Effector memory CD4-positive, alpha-beta T cell (primary cell): ENCODE measurements around the gene C3orf20.

ENCODE experiments used
- DNase-seq, 3 donors: peaks; one replicate each; pipeline ENCODE4 v3.0.0-alpha.2; 2020
- H3K27ac ChIP-seq: 2 replicates; pipeline ENCODE4 v1.7.0; 2013; ENCODE audit warnings: mild to moderate bottlenecking, low read length, moderate library complexity; ENCODE audit not compliant: insufficient read depth, poor library complexity, severe bottlenecking
- H3K27me3 ChIP-seq: replicated peaks from 2 replicates; pipeline ENCODE4 v1.7.0; 2013; ENCODE audit warnings: mild to moderate bottlenecking, low read length; ENCODE audit not compliant: insufficient read depth, control insufficient read depth, poor library complexity, severe bottlenecking
- H3K36me3 ChIP-seq: 2 replicates; pipeline ENCODE4 v1.7.0; 2013; ENCODE audit warnings: mild to moderate bottlenecking, low read length, moderate library complexity; ENCODE audit not compliant: control insufficient read depth, insufficient read depth
- H3K4me1 ChIP-seq: 2 replicates; pipeline ENCODE4 v1.7.0; 2013; ENCODE audit warnings: low read length, mild to moderate bottlenecking; ENCODE audit not compliant: control insufficient read depth, insufficient read depth, poor library complexity, severe bottlenecking
- H3K4me3 ChIP-seq: 2 replicates; pipeline ENCODE4 v1.7.0; 2013; ENCODE audit warnings: low read length, low read depth, mild to moderate bottlenecking; ENCODE audit not compliant: insufficient read depth, poor library complexity, severe bottlenecking
- H3K9me3 ChIP-seq: 2 replicates; pipeline ENCODE4 v1.7.0; 2013; ENCODE audit warnings: mild to moderate bottlenecking, low read length, moderate library complexity; ENCODE audit not compliant: control insufficient read depth

C3orf20 gene

DNA sequence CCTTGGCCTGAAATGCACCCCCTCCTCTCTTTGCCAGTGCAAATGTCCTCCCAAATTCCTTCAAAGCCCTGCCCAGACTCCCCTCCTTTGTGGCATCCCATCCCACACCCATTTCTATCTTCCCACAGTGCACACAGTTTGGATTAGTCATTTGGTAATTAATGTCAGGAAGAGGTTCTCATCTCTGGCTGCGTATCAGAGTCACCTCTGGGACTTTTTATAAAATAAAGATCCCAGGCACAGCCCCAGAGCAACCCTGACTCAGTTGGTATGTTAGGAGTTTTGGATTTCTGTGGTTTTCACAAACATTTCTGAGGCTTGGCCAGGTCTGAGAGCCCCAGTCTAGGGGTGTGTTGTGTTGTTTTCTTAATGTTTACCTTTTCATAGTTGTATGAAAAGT, 41.6 kb downstream of the C3orf20 start:
- H3K4me1 ChIP-seq, result no peaks in the 10 kb centered on the region
- no peaks in the 10 kb centered on the region for H3K9me3 ChIP-seq
- no peaks in the 10 kb centered on the region for H3K36me3 ChIP-seq
- H3K27ac ChIP-seq, result no peak overlapping the region
- no peak for DNase-seq
- no peaks in the 10 kb centered on the region for H3K27me3 ChIP-seq
- no peak overlapping the region for H3K4me3 ChIP-seq

- H3K27ac ChIP-seq, result no peak overlapping the region
- no peak overlapping the region for H3K4me3 ChIP-seq
- H3K4me1 ChIP-seq, result no peaks in the 10 kb centered on the region
- no peak for DNase-seq
- H3K27me3 ChIP-seq, result no peaks in the 10 kb centered on the region
- H3K9me3 ChIP-seq, result no peaks in the 10 kb centered on the region
- no peaks in the 10 kb centered on the region for H3K36me3 ChIP-seq
Measured at GRCh38 chr3:14717307-14717706, 42.4 kb downstream of the C3orf20 start.

DNA sequence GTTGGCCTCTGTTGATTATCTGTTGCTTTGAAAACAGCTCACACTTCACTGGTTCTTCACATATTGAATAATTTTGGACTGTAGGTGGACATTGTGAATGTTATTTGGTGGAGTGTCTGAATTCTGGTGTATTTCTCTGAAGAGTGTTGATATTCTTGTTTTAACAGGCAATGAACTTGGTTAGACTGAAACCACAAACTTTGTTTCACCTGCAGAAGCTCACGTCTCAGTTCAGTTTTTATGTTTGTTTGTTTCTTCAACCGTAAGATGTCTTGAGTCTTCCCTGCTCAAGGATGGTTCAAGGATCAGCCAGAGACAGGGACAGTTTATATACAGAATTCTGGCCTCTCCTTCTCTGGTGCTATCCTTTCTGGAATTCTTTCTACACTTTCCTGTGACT, 43.6 kb downstream of the C3orf20 start:
- H3K27ac ChIP-seq, result no peak overlapping the region
- no peak for DNase-seq
- no peaks in the 10 kb centered on the region for H3K9me3 ChIP-seq
- H3K4me1 ChIP-seq, result no peaks in the 10 kb centered on the region
- no peaks in the 10 kb centered on the region for H3K27me3 ChIP-seq
- H3K36me3 ChIP-seq, result no peaks in the 10 kb centered on the region
- no peak overlapping the region for H3K4me3 ChIP-seq

GRCh38 chr3:14719006-14719405, 44.1 kb downstream of the C3orf20 start:
- Histone ChIP-seq H3K9me3 (no peaks in the 10 kb centered on the region), H3K27ac (no peak overlapping the region), H3K4me3 (no peak overlapping the region), H3K36me3 (no peaks in the 10 kb centered on the region), H3K27me3 (no peaks in the 10 kb centered on the region), H3K4me1 (no peaks in the 10 kb centered on the region)
- no peak for DNase-seq

DNA sequence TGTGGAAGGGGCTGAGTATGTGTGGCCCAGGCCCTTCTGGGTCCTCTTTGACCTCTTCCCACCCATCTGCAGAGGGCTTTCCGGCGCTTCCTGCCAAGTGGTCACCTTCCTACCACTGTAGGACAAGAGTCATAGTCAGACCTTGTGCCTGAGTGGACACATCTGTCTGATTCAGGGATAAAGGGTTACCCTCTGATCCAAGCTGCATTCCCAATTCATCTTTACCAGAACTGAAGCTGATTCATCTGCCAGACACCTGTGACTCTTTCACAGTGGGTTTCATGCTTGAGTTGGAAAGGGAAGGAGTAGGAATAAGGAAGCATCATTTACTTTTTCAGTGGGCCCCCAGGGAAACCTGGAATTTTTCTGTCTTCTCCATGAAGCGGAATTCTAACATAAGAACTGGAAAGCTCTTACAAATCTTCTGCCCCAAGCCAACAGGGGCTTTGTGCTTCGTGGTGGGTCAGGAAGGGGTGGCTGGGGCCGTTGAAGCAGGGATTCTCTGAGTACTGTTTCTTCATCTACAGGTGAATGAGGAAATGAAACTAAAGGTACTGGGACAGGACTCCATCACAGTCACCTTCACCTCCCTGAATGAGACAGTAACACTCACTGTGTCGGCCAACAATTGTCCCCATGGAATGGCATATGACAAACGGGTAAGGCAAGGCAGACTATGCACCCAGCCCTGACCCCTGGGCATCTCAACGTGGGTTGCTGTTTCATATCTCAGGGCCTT, 46.4 kb downstream of the C3orf20 start:
- DNase-seq, result no peak

GRCh38 chr3:14725013-14725412, 50.1 kb downstream of the C3orf20 start:
- H3K36me3 ChIP-seq, result no peaks in the 10 kb centered on the region
- DNase-seq, result no peak

More for the DNA sequence above, 46.4 kb downstream of the C3orf20 start:
- Histone ChIP-seq H3K36me3 (no peaks in the 10 kb centered on the region), H3K27me3 (no peaks in the 10 kb centered on the region), H3K4me1 (no peaks in the 10 kb centered on the region), H3K4me3 (no peak overlapping the region), H3K27ac (no peak overlapping the region), H3K9me3 (no peaks in the 10 kb centered on the region)

GRCh38 chr3:14725564-14726440, 50.9 kb downstream of the C3orf20 start:
- DNase-seq, result no peak
- Histone ChIP-seq H3K36me3 (no peaks in the 10 kb centered on the region), H3K27me3 (no peaks in the 10 kb centered on the region), H3K4me3 (no peak overlapping the region), H3K9me3 (no peaks in the 10 kb centered on the region), H3K27ac (no peak overlapping the region), H3K4me1 (no peaks in the 10 kb centered on the region)

More at GRCh38 chr3:14725013-14725412, 50.1 kb downstream of the C3orf20 start:
- H3K9me3 ChIP-seq, result no peaks in the 10 kb centered on the region
- H3K27ac ChIP-seq, result no peak overlapping the region
- no peak overlapping the region for H3K4me3 ChIP-seq
- H3K27me3 ChIP-seq, result no peaks in the 10 kb centered on the region
- no peaks in the 10 kb centered on the region for H3K4me1 ChIP-seq

DNA sequence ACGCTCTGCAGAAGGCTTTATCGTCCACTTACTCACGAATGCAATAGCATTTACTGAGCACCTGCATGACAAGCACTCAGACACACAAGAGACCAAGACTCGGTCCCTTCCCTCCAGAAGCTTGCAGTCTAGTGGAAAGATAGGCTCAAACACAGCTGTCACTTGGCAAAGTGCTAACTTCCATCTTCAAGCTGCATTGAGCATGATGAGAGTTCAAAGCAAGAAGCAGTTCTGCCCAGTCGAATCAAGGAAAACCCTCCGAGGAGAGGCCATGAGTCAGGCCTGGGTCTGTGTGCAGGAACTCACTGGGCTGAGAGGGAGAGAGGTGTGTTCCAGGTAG, 51.5 kb downstream of the C3orf20 start:
- Histone ChIP-seq H3K4me1 (no peaks in the 10 kb centered on the region), H3K4me3 (no peak overlapping the region), H3K36me3 (no peaks in the 10 kb centered on the region), H3K27ac (no peak overlapping the region), H3K9me3 (no peaks in the 10 kb centered on the region), H3K27me3 (no peaks in the 10 kb centered on the region)
- DNase-seq, result no peak

GRCh38 chr3:14728113-14728512, 53.2 kb downstream of the C3orf20 start:
- Histone ChIP-seq H3K36me3 (no peaks in the 10 kb centered on the region), H3K9me3 (no peaks in the 10 kb centered on the region), H3K27me3 (no peaks in the 10 kb centered on the region), H3K27ac (no peak overlapping the region), H3K4me1 (no peaks in the 10 kb centered on the region), H3K4me3 (no peak overlapping the region)
- DNase-seq, result no peak

DNA sequence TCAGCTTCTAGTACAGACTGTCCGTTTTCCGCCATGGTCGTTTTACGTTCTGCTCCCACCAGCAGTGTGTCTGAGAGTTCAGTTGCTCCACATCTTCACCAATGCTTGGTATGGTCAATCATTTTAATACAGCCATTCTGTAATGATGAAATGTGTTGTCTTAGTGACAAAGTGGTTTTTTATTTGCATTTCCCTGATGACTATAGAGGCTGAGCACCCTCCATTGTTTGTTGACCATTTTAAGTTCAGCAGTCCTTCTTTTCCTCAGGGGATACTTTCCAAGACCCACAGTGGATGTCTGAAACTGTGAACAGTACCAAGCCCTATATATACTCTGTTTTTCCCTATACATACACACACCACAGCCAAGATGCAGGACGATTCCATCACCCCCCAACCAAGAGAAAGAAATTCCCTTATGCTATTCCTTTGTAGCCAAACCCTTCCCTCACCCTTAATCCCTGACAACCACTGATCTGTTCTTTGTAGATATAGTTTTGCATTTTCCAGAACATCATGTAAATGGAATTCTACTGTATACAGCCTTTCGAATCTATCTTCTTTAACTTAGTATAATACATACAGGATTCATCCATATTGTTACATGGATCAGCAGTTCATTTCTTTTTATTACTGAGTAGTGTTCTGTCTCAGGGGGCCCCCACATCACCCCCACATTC, 55.9 kb downstream of the C3orf20 start:
- Histone ChIP-seq H3K4me3 (no peak overlapping the region), H3K36me3 (no peaks in the 10 kb centered on the region), H3K9me3 (no peaks in the 10 kb centered on the region), H3K27me3 (no peaks in the 10 kb centered on the region), H3K4me1 (no peaks in the 10 kb centered on the region), H3K27ac (no peak overlapping the region)
- no peak for DNase-seq
